ENCODE measurements around the gene RBMS1. TPM values are rescaled to one million over a fixed set of nuclear protein-coding genes. Genes with fewer than 3 reads are reported as not detected.

Gene RBMS1
- total RNA-seq, 1 experiment from 2014 or later = 77.5 TPM

DNA sequence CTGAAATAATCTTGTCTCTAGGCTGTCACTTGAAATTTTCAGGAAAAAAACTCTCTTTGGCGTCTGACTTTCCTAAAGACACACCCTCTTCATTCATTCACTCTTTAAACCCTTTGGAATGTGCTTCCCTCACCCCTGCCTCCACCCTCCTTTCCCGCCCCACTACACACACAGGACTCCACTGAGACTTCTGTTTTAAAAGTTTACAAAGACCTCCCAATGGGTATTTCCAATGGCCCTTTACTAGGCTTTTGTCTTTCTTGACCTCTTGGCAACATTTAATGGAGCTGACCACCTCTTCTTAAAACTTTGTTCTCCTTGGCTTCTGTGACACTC is 96.1 kb downstream of the RBMS1 start:
- Histone ChIP-seq H3K23me2 (ENCODE audit: insufficient read length, low read depth, low read length, poor library complexity, severe bottlenecking) (no peaks in the 10 kb centered on the region), H2BK20ac (ENCODE audit: low read depth, low read length, poor library complexity, severe bottlenecking) (no peak overlapping the region), H3K27ac (ENCODE audit: insufficient read length, low read depth, low read length) (no peak overlapping the region), H2AK5ac (ENCODE audit: insufficient read length, low read length) (no peak overlapping the region), H4K8ac (replicated peaks; ENCODE audit: insufficient read length, low read depth, low read length) (no peak overlapping the region), H3T11ph (ENCODE audit: low read length) (no peak overlapping the region), H4K91ac (ENCODE audit: insufficient read length, low read depth, low read length) (no peak overlapping the region), H3K18ac (ENCODE audit: insufficient read length, low read depth, low read length) (no peak overlapping the region), H3K4ac (ENCODE audit: low read depth, low read length) (no peak overlapping the region), H3K9me3 (ENCODE audit: control insufficient read depth, low read depth, low read length) (no peaks in the 10 kb centered on the region), H3K56ac (ENCODE audit: insufficient read length, low read depth, low read length) (no peak overlapping the region), H2BK15ac (ENCODE audit: low read depth, low read length) (no peak overlapping the region), H2BK12ac (ENCODE audit: insufficient read length, low read depth, low read length) (no peak overlapping the region), H3K4me1 (ENCODE audit: insufficient read depth, low read length) (peaks cover 7% of the 10 kb centered on the region; the same call in 1 of the 2 replicates), H3K79me1 (ENCODE audit: insufficient read depth, low read depth, low read length, poor library complexity, severe bottlenecking) (peaks cover 5% of the 10 kb centered on the region), H3K4me2 (ENCODE audit: insufficient read depth, insufficient read length, low read length) (peak overlapping the region; percentile 30), H3K79me2 (ENCODE audit: insufficient read depth, low read length) (peaks cover 12% of the 10 kb centered on the region; the same call in 1 of the 2 replicates), H4K5ac (ENCODE audit: insufficient read length, low read depth, low read length) (no peak overlapping the region), H2AFZ (ENCODE audit: low read length) (no peak overlapping the region), H3K23ac (ENCODE audit: insufficient read length, low read depth, low read length) (no peak overlapping the region), H3K27me3 (ENCODE audit: insufficient read depth, low read length) (no peaks in the 10 kb centered on the region), H3K14ac (ENCODE audit: insufficient read depth, low read length) (no peak overlapping the region), H2BK5ac (ENCODE audit: insufficient read length, low read length) (no peak overlapping the region), H4K20me1 (ENCODE audit: control insufficient read depth, insufficient read depth, insufficient read length) (no peaks in the 10 kb centered on the region), H3K9ac (ENCODE audit: extremely low read depth, insufficient read length, low read length) (no peak overlapping the region), H2BK120ac (ENCODE audit: low read depth, low read length, poor library complexity, severe bottlenecking) (no peak overlapping the region)
- no peak for DNase-seq
- Mint-ChIP-seq H3K4me1 (peaks cover 22 to 32% of the 10 kb centered on the region in 2 experiments), H3K36me3 (ENCODE audit: insufficient read depth in 1 of 3, low read depth in 3 of 3) (peaks cover 0 to 4% (median 0%) of the 10 kb centered on the region in 3 experiments; a peak in 1 of 7 replicates), H3K9me3 (no peaks in the 10 kb centered on the region), H3K27me3 (ENCODE audit: low read depth) (no peaks in the 10 kb centered on the region; the same call in 1 of the 2 replicates), H3K4me3 (no peak overlapping the region), H3K27ac (no peak overlapping the region)
- WGBS (ENCODE audit: extremely low coverage, insufficient read length, low lambda C conversion rate) = no CpG with 5 or more reads among the region's 2 CpGs
- TF ChIP-seq, protein P1, sequence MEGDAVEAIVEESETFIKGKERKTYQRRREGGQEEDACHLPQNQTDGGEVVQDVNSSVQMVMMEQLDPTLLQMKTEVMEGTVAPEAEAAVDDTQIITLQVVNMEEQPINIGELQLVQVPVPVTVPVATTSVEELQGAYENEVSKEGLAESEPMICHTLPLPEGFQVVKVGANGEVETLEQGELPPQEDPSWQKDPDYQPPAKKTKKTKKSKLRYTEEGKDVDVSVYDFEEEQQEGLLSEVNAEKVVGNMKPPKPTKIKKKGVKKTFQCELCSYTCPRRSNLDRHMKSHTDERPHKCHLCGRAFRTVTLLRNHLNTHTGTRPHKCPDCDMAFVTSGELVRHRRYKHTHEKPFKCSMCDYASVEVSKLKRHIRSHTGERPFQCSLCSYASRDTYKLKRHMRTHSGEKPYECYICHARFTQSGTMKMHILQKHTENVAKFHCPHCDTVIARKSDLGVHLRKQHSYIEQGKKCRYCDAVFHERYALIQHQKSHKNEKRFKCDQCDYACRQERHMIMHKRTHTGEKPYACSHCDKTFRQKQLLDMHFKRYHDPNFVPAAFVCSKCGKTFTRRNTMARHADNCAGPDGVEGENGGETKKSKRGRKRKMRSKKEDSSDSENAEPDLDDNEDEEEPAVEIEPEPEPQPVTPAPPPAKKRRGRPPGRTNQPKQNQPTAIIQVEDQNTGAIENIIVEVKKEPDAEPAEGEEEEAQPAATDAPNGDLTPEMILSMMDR (conservative IDR thresholded peaks at IDR 0.05) = no peak

Data from H9 (cell line).